H9 (cell line): ENCODE results near the gene TOP1. TPM values are rescaled to one million over a fixed set of nuclear protein-coding genes. Genes with fewer than 3 reads are reported as not detected.
A peak's percentile ranks its signal among the peaks of the same experiment; 100 is the strongest.

Source experiments
- DNase-seq: peaks from one replicate; pipeline ENCODE4 v3.0.0-alpha.2; 2017
- H2AFZ ChIP-seq: one replicate; pipeline ENCODE4 v1.6.1; 2013; ENCODE audit warnings: mild to moderate bottlenecking, low read length, control low read depth, moderate library complexity
- H2AK5ac ChIP-seq: 2 replicates; pipeline ENCODE4 v1.6.1; 2013; ENCODE audit warnings: low read length, control low read depth, mixed read lengths; ENCODE audit not compliant: insufficient read length
- H2BK120ac ChIP-seq: one replicate; pipeline ENCODE4 v1.6.1; 2013; ENCODE audit warnings: low read depth, mild to moderate bottlenecking, low read length, control low read depth, inconsistent platforms; ENCODE audit not compliant: poor library complexity, severe bottlenecking
- H2BK12ac ChIP-seq: 2 replicates; pipeline ENCODE4 v1.6.1; 2013; ENCODE audit warnings: low read length, control low read depth, mixed read lengths, low read depth; ENCODE audit not compliant: insufficient read length
- H2BK15ac ChIP-seq: 2 replicates; pipeline ENCODE4 v1.6.1; 2013; ENCODE audit warnings: low read depth, low read length, control low read depth
- H2BK20ac ChIP-seq: one replicate; pipeline ENCODE4 v1.6.1; 2013; ENCODE audit warnings: low read depth, mild to moderate bottlenecking, low read length, control low read depth, inconsistent platforms; ENCODE audit not compliant: poor library complexity, severe bottlenecking
- H2BK5ac ChIP-seq: 2 replicates; pipeline ENCODE4 v1.6.1; 2013; ENCODE audit warnings: low read length, control low read depth, mixed read lengths; ENCODE audit not compliant: insufficient read length
- H3K14ac ChIP-seq: 2 replicates; pipeline ENCODE4 v1.6.1; 2013; ENCODE audit warnings: low read length, control low read depth; ENCODE audit not compliant: insufficient read depth
- H3K18ac ChIP-seq: 2 replicates; pipeline ENCODE4 v1.6.1; 2013; ENCODE audit warnings: low read depth, mild to moderate bottlenecking, mixed read lengths, low read length, control low read depth; ENCODE audit not compliant: insufficient read length
- H3K23ac ChIP-seq: 2 replicates; pipeline ENCODE4 v1.6.1; 2013; ENCODE audit warnings: low read length, control low read depth, mixed read lengths, low read depth; ENCODE audit not compliant: insufficient read length
- H3K23me2 ChIP-seq: 2 replicates; pipeline ENCODE4 v1.6.1; 2013; ENCODE audit warnings: low read depth, mild to moderate bottlenecking, mixed read lengths, low read length, control low read depth; ENCODE audit not compliant: insufficient read length, poor library complexity, severe bottlenecking
- H3K27ac ChIP-seq: 2 replicates; pipeline ENCODE4 v1.5.1; 2013; ENCODE audit warnings: low read length, control low read depth, mixed read lengths, low read depth; ENCODE audit not compliant: insufficient read length
- H3K27me3 ChIP-seq: 2 replicates; pipeline ENCODE4 v1.6.1; 2013; ENCODE audit warnings: low read length, control low read depth, inconsistent platforms; ENCODE audit not compliant: insufficient read depth
- H3K4ac ChIP-seq: 2 replicates; pipeline ENCODE4 v1.6.1; 2013; ENCODE audit warnings: low read depth, mild to moderate bottlenecking, control low read depth, inconsistent platforms, low read length, moderate library complexity
- H3K4me1 ChIP-seq: 2 replicates; pipeline ENCODE4 v1.6.1; 2013; ENCODE audit warnings: low read length, control low read depth, inconsistent platforms; ENCODE audit not compliant: insufficient read depth
- H3K4me2 ChIP-seq: 2 replicates; pipeline ENCODE4 v1.6.1; 2013; ENCODE audit warnings: low read length, control low read depth, mixed read lengths; ENCODE audit not compliant: insufficient read length, insufficient read depth
- H3K56ac ChIP-seq: 2 replicates; pipeline ENCODE4 v1.6.1; 2013; ENCODE audit warnings: low read depth, mild to moderate bottlenecking, mixed read lengths, low read length, control low read depth; ENCODE audit not compliant: insufficient read length
- H3K79me1 ChIP-seq: 2 replicates; pipeline ENCODE4 v1.6.1; 2013; ENCODE audit warnings: low read depth, mild to moderate bottlenecking, moderate library complexity, low read length, control low read depth, inconsistent platforms; ENCODE audit not compliant: insufficient read depth, poor library complexity, severe bottlenecking
- H3K79me2 ChIP-seq: 2 replicates; pipeline ENCODE4 v1.6.1; 2013; ENCODE audit warnings: low read length, control low read depth, inconsistent platforms; ENCODE audit not compliant: insufficient read depth
- H3K9ac ChIP-seq: 2 replicates; pipeline ENCODE4 v1.6.1; 2013; ENCODE audit warnings: low read length, control low read depth, mixed read lengths; ENCODE audit not compliant: insufficient read length; ENCODE audit errors: extremely low read depth
- H3K9me3 ChIP-seq: one replicate; pipeline ENCODE4 v1.6.1; 2013; ENCODE audit warnings: low read depth, low read length, inconsistent platforms; ENCODE audit not compliant: control insufficient read depth
- H3T11ph ChIP-seq: one replicate; pipeline ENCODE4 v1.6.1; 2013; ENCODE audit warnings: mild to moderate bottlenecking, low read length, control low read depth, inconsistent platforms
- H4K20me1 ChIP-seq: one replicate; pipeline ENCODE4 v1.6.1; 2013; ENCODE audit not compliant: control insufficient read depth, insufficient read length, insufficient read depth
- H4K5ac ChIP-seq: 2 replicates; pipeline ENCODE4 v1.6.1; 2013; ENCODE audit warnings: low read depth, mild to moderate bottlenecking, mixed read lengths, low read length, control low read depth; ENCODE audit not compliant: insufficient read length
- H4K8ac ChIP-seq: replicated peaks from 2 replicates; pipeline ENCODE4 v1.6.1; 2013; ENCODE audit warnings: low read length, control low read depth, mixed read lengths, low read depth; ENCODE audit not compliant: insufficient read length
- H4K91ac ChIP-seq: 2 replicates; pipeline ENCODE4 v1.6.1; 2013; ENCODE audit warnings: low read depth, mild to moderate bottlenecking, moderate library complexity, mixed read lengths, low read length, control low read depth; ENCODE audit not compliant: insufficient read length
- H3K27ac Mint-ChIP-seq, 3 experiments: 2 replicates in 2 of 3; 3 replicates in 1 of 3; pipeline ENCODE4 v1.8.0; 2020 to 2021; ENCODE audit warnings: mixed read lengths in 3 of 3, mild to moderate bottlenecking in 1 of 3, moderate library complexity in 1 of 3
- H3K27me3 Mint-ChIP-seq: 2 replicates; pipeline ENCODE4 v1.8.0; 2021; ENCODE audit warnings: low read depth, mild to moderate bottlenecking, moderate library complexity, mixed read lengths
- H3K36me3 Mint-ChIP-seq, 3 experiments: 2 replicates in 2 of 3; 3 replicates in 1 of 3; pipeline ENCODE4 v1.8.0; 2020 to 2021; ENCODE audit warnings: low read depth in 3 of 3, mixed read lengths in 3 of 3; ENCODE audit not compliant: insufficient read depth in 1 of 3
- H3K4me1 Mint-ChIP-seq, 2 experiments: 2 replicates each; pipeline ENCODE4 v1.8.0; 2020; ENCODE audit warnings: mixed read lengths in 2 of 2
- H3K4me3 Mint-ChIP-seq, 2 experiments: 2 replicates in 1 of 2; 3 replicates in 1 of 2; pipeline ENCODE4 v1.8.0; 2020 to 2021; ENCODE audit warnings: mild to moderate bottlenecking in 2 of 2, mixed read lengths in 2 of 2, moderate library complexity in 1 of 2
- H3K9me3 Mint-ChIP-seq, 2 experiments: 2 replicates in 1 of 2; 3 replicates in 1 of 2; pipeline ENCODE4 v1.8.0; 2020; ENCODE audit warnings: mild to moderate bottlenecking in 2 of 2, mixed read lengths in 2 of 2, moderate library complexity in 1 of 2
- CTCF ChIP-seq: fragments of 200-600 bp; sonication (generic); conservative IDR thresholded peaks from 3 replicates; pipeline ENCODE4 v1.8.0; 2021; ENCODE audit warnings: antibody characterized with exemption, mild to moderate bottlenecking
- WGBS: extraction: QIAGEN DNeasy Blood & Tissue Kit; methylation state at CpG from one replicate; pipeline ENCODE4 v1.1.7; 2013; ENCODE audit warnings: missing lambda C conversion rate, low lambda C conversion rate, mixed read lengths; ENCODE audit not compliant: insufficient read length; ENCODE audit errors: extremely low coverage; 5-methylcytosine and 5-hydroxymethylcytosine counted together
- total RNA-seq: library from RNA; stranded (reverse); gene quantifications from 2 replicates; pipeline ENCODE4 v1.2.1, GENCODE V29; 2021

TOP1 gene
- total RNA-seq, 1 experiment from 2014 or later: 96.4 TPM

- H2BK12ac ChIP-seq: no peak overlapping the region
Observed at GRCh38 chr20:41094353-41095055, 65.9 kb downstream of the TOP1 start.

More at GRCh38 chr20:41094353-41095055, 65.9 kb downstream of the TOP1 start:
- H4K91ac ChIP-seq: no peak overlapping the region
- H3K14ac ChIP-seq: no peak overlapping the region
- Mint-ChIP-seq H3K9me3 (no peaks in the 10 kb centered on the region), H3K4me3 (no peak overlapping the region), H3K27me3 (no peaks in the 10 kb centered on the region), H3K4me1 (no peaks in the 10 kb centered on the region), H3K27ac (peak overlapping the region in 2 of 3 experiments; percentile 50 to 87; a peak in 3 of 7 replicates), H3K36me3 (peaks cover 27 to 71% (median 60%) of the 10 kb centered on the region in 3 experiments; a peak in 6 of 7 replicates)
- no CpG with 5 or more reads among the region's 2 CpGs for WGBS
- no peak overlapping the region for H3K56ac ChIP-seq
- no peak overlapping the region for H2BK15ac ChIP-seq
- TF ChIP-seq CTCF: no peak
- DNase-seq: no peak
- no peak overlapping the region for H2BK5ac ChIP-seq
- no peak overlapping the region for H4K8ac ChIP-seq
- no peaks in the 10 kb centered on the region for H3K79me2 ChIP-seq
- no peak overlapping the region for H3K9ac ChIP-seq
- no peaks in the 10 kb centered on the region for H3K4me1 ChIP-seq
- no peak overlapping the region for H2BK120ac ChIP-seq
- H3K9me3 ChIP-seq: no peaks in the 10 kb centered on the region
- no peaks in the 10 kb centered on the region for H3K27me3 ChIP-seq
- H2BK20ac ChIP-seq: no peak overlapping the region
- no peak overlapping the region for H3K4me2 ChIP-seq
- no peak overlapping the region for H2AK5ac ChIP-seq
- no peak overlapping the region for H3K4ac ChIP-seq
- no peak overlapping the region for H3K18ac ChIP-seq
- no peak overlapping the region for H3K23ac ChIP-seq
- no peak overlapping the region for H4K5ac ChIP-seq
- no peak overlapping the region for H3T11ph ChIP-seq
- H3K27ac ChIP-seq: no peak overlapping the region
- H3K23me2 ChIP-seq: no peaks in the 10 kb centered on the region
- peaks cover 3% of the 10 kb centered on the region for H4K20me1 ChIP-seq
- H3K79me1 ChIP-seq: no peaks in the 10 kb centered on the region
- no peak overlapping the region for H2AFZ ChIP-seq
